HepG2 (cell line): Measurements from ENCODE around the gene SEMA4B. TPM values are rescaled to one million over a fixed set of nuclear protein-coding genes. Genes with fewer than 3 reads are reported as not detected.

Experiments
- ATAC-seq: fragments of 200-7000 bp; cut with Tn5 transposase; 3 replicates; pipeline ENCODE4 v1.9.1; 2020; ENCODE audit warnings: mild to moderate bottlenecking, moderate library complexity
- BruUV-seq: library from RNA; stranded (reverse); fragments of 400-500 nt; replicated peaks from 2 replicates; lab custom pipeline; 2021; lab: Mats Ljungman, UMichigan
- CTCF ChIA-PET: fragments of 300-600 bp; formaldehyde crosslinking; extraction: SDS; loops from one replicate; lab custom pipeline; 2021; ENCODE audit warnings: low total read pairs, inconsistent platforms, low intra/inter-chr PET ratio; lab: Yijun Ruan, JAX
- POLR2A ChIA-PET: fragments of 350-600 bp; sonication (Branson Sonifier 250); formaldehyde crosslinking; loops from one replicate; lab custom pipeline; 2020; ENCODE audit warnings: antibody characterized with exemption, inconsistent platforms; lab: Yijun Ruan, JAX
- DNase-seq: peaks from one replicate; pipeline ENCODE4 v3.0.0-alpha.2; 2015; ENCODE audit warnings: low spot score
- FAIRE-seq: peaks from 3 replicates; lab custom pipeline; 2011; peaks lifted over from hg19 to GRCh38; lab: Jason Lieb, UNC
- H2AFZ ChIP-seq: one replicate; pipeline ENCODE4 v1.6.1; 2011; ENCODE audit warnings: low read length, inconsistent platforms
- H3K27ac ChIP-seq: fragments of 300-600 bp; 3 replicates; pipeline ENCODE4 v1.8.0; 2011; ENCODE audit warnings: mixed run types, mild to moderate bottlenecking, mixed read lengths, low read length, inconsistent platforms; ENCODE audit not compliant: insufficient read depth; ENCODE audit errors: extremely low read length
- H3K27me3 ChIP-seq, 2 experiments: fragments of 200-600 bp in 1 of 2; 2 replicates in 1 of 2; 3 replicates in 1 of 2; pipeline versions ENCODE4 v1.6.0 to v1.8.0; 2011; ENCODE audit warnings: low read length in 2 of 2, mild to moderate bottlenecking in 2 of 2, moderate library complexity in 2 of 2, inconsistent platforms in 1 of 2; ENCODE audit not compliant: insufficient read depth in 2 of 2, control insufficient read depth in 1 of 2
- H3K36me3 ChIP-seq, 2 experiments: fragments of 200-600 bp in 1 of 2; replicated peaks in 1 of 2; 2 replicates in 1 of 2; 3 replicates in 1 of 2; pipeline versions ENCODE4 v1.5.1 to v1.8.0; 2011; ENCODE audit warnings: low read length in 2 of 2, inconsistent platforms in 1 of 2; ENCODE audit not compliant: insufficient read depth in 2 of 2, control insufficient read depth in 1 of 2
- H3K4me1 ChIP-seq: 2 replicates; pipeline ENCODE4 v1.5.1; 2012; ENCODE audit warnings: low read length, inconsistent platforms; ENCODE audit not compliant: insufficient read depth
- H3K4me2 ChIP-seq: 2 replicates; pipeline ENCODE4 v1.6.0; 2011; ENCODE audit warnings: low read depth, low read length, inconsistent platforms
- H3K4me3 ChIP-seq, 3 experiments: fragments of 200-600 bp in 1 of 3; sonication (generic), shearing (Covaris generic) in 1 of 3; replicated peaks in 1 of 3; 2 replicates each; pipeline ENCODE4 v1.5.1; 2011 to 2016; ENCODE audit warnings: low read length in 3 of 3, inconsistent platforms in 2 of 3, low read depth in 2 of 3, mild to moderate bottlenecking in 2 of 3, control low read depth in 1 of 3, mixed read lengths in 1 of 3; ENCODE audit not compliant: insufficient read depth in 1 of 3
- H3K79me2 ChIP-seq: one replicate; pipeline ENCODE4 v1.6.1; 2011; ENCODE audit warnings: low read length, inconsistent platforms; ENCODE audit not compliant: insufficient read depth
- H3K9ac ChIP-seq: 2 replicates; pipeline ENCODE4 v1.6.0; 2011; ENCODE audit warnings: mild to moderate bottlenecking, low read depth, low read length, inconsistent platforms; ENCODE audit not compliant: insufficient read depth
- H3K9me3 ChIP-seq: 2 replicates; pipeline ENCODE4 v1.5.1; 2012; ENCODE audit warnings: mild to moderate bottlenecking, low read length
- H4K20me1 ChIP-seq: 2 replicates; pipeline ENCODE4 v1.6.0; 2011; ENCODE audit warnings: inconsistent platforms, mild to moderate bottlenecking, low read length, moderate library complexity; ENCODE audit not compliant: insufficient read depth
- HIC2 ChIP-seq: sonication (generic); formaldehyde crosslinking; IDR thresholded peaks from 2 replicates; pipeline ENCODE4 v1.9.0; 2022; ENCODE audit warnings: low read depth, missing genetic modification reagents
- HNRNPL ChIP-seq: fragments of 200-400 bp; formaldehyde crosslinking; IDR thresholded peaks from 2 replicates; pipeline ENCODE4 v1.6.1; 2017; ENCODE audit warnings: mild to moderate bottlenecking, low read depth, low read length
- PAXIP1 ChIP-seq: sonication (generic); formaldehyde crosslinking; conservative IDR thresholded peaks from 2 replicates; pipeline ENCODE4 v1.4.0; 2020; ENCODE audit warnings: mild to moderate bottlenecking, missing genetic modification reagents, moderate library complexity
- PCBP1 ChIP-seq: fragments of 200-400 bp; formaldehyde crosslinking; IDR thresholded peaks from 2 replicates; pipeline ENCODE4 v1.6.1; 2017; ENCODE audit warnings: mild to moderate bottlenecking, low read depth, low read length, borderline replicate concordance
- PITX1 ChIP-seq: sonication (generic); formaldehyde crosslinking; IDR thresholded peaks from 2 replicates; pipeline ENCODE4 v1.5.1; 2020; ENCODE audit warnings: mild to moderate bottlenecking, missing genetic modification reagents
- SATB2 ChIP-seq: sonication (generic); formaldehyde crosslinking; IDR thresholded peaks from 2 replicates; pipeline ENCODE4 v1.5.0; 2020; ENCODE audit warnings: missing genetic modification reagents
- SP2 ChIP-seq: sonication (generic); formaldehyde crosslinking; IDR thresholded peaks from 2 replicates; pipeline ENCODE4 v1.5.1; 2020; ENCODE audit warnings: mild to moderate bottlenecking, missing genetic modification reagents
- THYN1 ChIP-seq: sonication (generic); formaldehyde crosslinking; IDR thresholded peaks from 2 replicates; pipeline ENCODE4 v1.8.1; 2023; ENCODE audit warnings: low read depth, mild to moderate bottlenecking, moderate library complexity, missing genetic modification reagents, borderline replicate concordance
- ZNF331 ChIP-seq: sonication (generic); formaldehyde crosslinking; IDR thresholded peaks from 2 replicates; pipeline ENCODE4 v1.4.0; 2020; ENCODE audit warnings: missing genetic modification reagents
- ZNF589 ChIP-seq: sonication (generic); formaldehyde crosslinking; conservative IDR thresholded peaks from 2 replicates; pipeline ENCODE4 v1.8.0; 2022; ENCODE audit warnings: mild to moderate bottlenecking, moderate library complexity, missing genetic modification reagents
- ZNF687 ChIP-seq: sonication (generic); formaldehyde crosslinking; IDR thresholded peaks from 2 replicates; pipeline ENCODE4 v1.5.1; 2020; ENCODE audit warnings: mild to moderate bottlenecking, missing genetic modification reagents, moderate library complexity
- WGBS: methylation state at CpG from one replicate; pipeline ENCODE4 v1.1.6; 2017; ENCODE audit warnings: low lambda C conversion rate; 5-methylcytosine and 5-hydroxymethylcytosine counted together
- in situ Hi-C: cut with HindIII; loops from 2 replicates; pipeline ENCODE4 v1.10.0; 2017; ENCODE audit warnings: low pct_unique_long_range_greater_than_20kb; ENCODE audit not compliant: extremely low pct_ligation_motif_present
- intact Hi-C: fragments of 100-400 bp; cut with micrococcal nuclease; formaldehyde crosslinking; loops from one replicate; pipeline ENCODE4 v1.10.0; 2022; ENCODE audit not compliant: unreplicated experiment
- polyA plus RNA-seq, 8 experiments: library from polyadenylated mRNA; depleted of rRNA in 3 of 8; stranded (reverse) in 7 of 8; unstranded in 1 of 8; fragments of >200 nt; fragmentation: Illumina TruSeq in 4 of 8; extraction: Trizol in 4 of 8; gene quantifications; 2 replicates each; pipeline versions ENCODE4 v1.2.1 to v1.2.3, GENCODE V29; 2011 to 2016; ENCODE audit warnings: low read depth in 4 of 8, missing spikeins in 1 of 8, mixed read lengths in 1 of 8; ENCODE audit not compliant: insufficient read depth in 1 of 8
- total RNA-seq, 5 experiments: library from RNA; depleted of rRNA; stranded (reverse); fragments of >200 nt; fragmentation: Illumina TruSeq; extraction: Trizol; gene quantifications; 2 replicates each; pipeline ENCODE4 v1.2.3, GENCODE V29; 2016; ENCODE audit warnings: low read depth in 1 of 5

Gene SEMA4B
- total and polyA plus RNA-seq, 2 of the 13 experiments (the other 11 are each of a cell fraction or from before 2014, with no cell fraction given), result 2.1 to 17.0 TPM

GRCh38 chr15:90211440-90212143, 10.5 kb downstream of the SEMA4B start:
- ATAC-seq (peak; percentile 70), FAIRE-seq (no peak), DNase-seq (no peak)
- Histone ChIP-seq H3K9me3 (no peaks in the 10 kb centered on the region), H3K4me3 (no peak overlapping the region; a peak in 1 of 6 replicates), H2AFZ (no peak overlapping the region), H3K79me2 (no peaks in the 10 kb centered on the region), H3K4me1 (peaks cover 31% of the 10 kb centered on the region), H3K4me2 (peak overlapping the region; percentile 28; the same call in 1 of the 2 replicates), H4K20me1 (no peaks in the 10 kb centered on the region), H3K36me3 (peaks cover 2 to 5% of the 10 kb centered on the region in 2 experiments; a peak in 2 of 5 replicates), H3K9ac (no peak overlapping the region), H3K27ac (peak overlapping the region; percentile 19), H3K27me3 (no peaks in the 10 kb centered on the region)
- CTCF ChIA-PET, result no interaction called here
- no TSS peak for BruUV-seq
- POLR2A ChIA-PET, result no interaction called here
- intact Hi-C loops, result no loop called here
- 16% methylated on average over 3 of the region's 13 CpGs for WGBS
- in situ Hi-C loops, result no loop called here
- TF ChIP-seq PITX1 (no peak), HNRNPL (0 out of 2 replicates have a peak, but pooled peaks have one; percentile 18), HIC2 (0 out of 2 replicates have a peak, but pooled peaks have one; percentile 26), ZNF589 (no peak), SATB2 (CRISPR knock-in tag) (no peak), ZNF331 (no peak), PCBP1 (no peak), SP2 (CRISPR knock-in tag) (peak; percentile 39; the same call in 1 of the 2 replicates), PAXIP1 (CRISPR knock-in tag) (0 out of 2 replicates have a peak, but pooled peaks have one; percentile 26), ZNF687 (CRISPR knock-in tag) (peak; percentile 58; the same call in 1 of the 2 replicates), THYN1 (CRISPR knock-in tag) (no peak)
